Effector memory CD4-positive, alpha-beta T cell (primary cell): ENCODE measurements around the gene FIZ1.

Source experiments
- DNase-seq, 3 donors: peaks; one replicate each; pipeline ENCODE4 v3.0.0-alpha.2; 2020
- H3K27ac ChIP-seq: 2 replicates; pipeline ENCODE4 v1.7.0; 2013; ENCODE audit warnings: mild to moderate bottlenecking, low read length, moderate library complexity; ENCODE audit not compliant: insufficient read depth, poor library complexity, severe bottlenecking
- H3K27me3 ChIP-seq: replicated peaks from 2 replicates; pipeline ENCODE4 v1.7.0; 2013; ENCODE audit warnings: mild to moderate bottlenecking, low read length; ENCODE audit not compliant: insufficient read depth, control insufficient read depth, poor library complexity, severe bottlenecking
- H3K36me3 ChIP-seq: 2 replicates; pipeline ENCODE4 v1.7.0; 2013; ENCODE audit warnings: mild to moderate bottlenecking, low read length, moderate library complexity; ENCODE audit not compliant: control insufficient read depth, insufficient read depth
- H3K4me1 ChIP-seq: 2 replicates; pipeline ENCODE4 v1.7.0; 2013; ENCODE audit warnings: low read length, mild to moderate bottlenecking; ENCODE audit not compliant: control insufficient read depth, insufficient read depth, poor library complexity, severe bottlenecking
- H3K4me3 ChIP-seq: 2 replicates; pipeline ENCODE4 v1.7.0; 2013; ENCODE audit warnings: low read length, low read depth, mild to moderate bottlenecking; ENCODE audit not compliant: insufficient read depth, poor library complexity, severe bottlenecking
- H3K9me3 ChIP-seq: 2 replicates; pipeline ENCODE4 v1.7.0; 2013; ENCODE audit warnings: mild to moderate bottlenecking, low read length, moderate library complexity; ENCODE audit not compliant: control insufficient read depth

FIZ1 gene

GRCh38 chr19:55643003-55643886 is 43.9 kb upstream of the FIZ1 start, which contains the start of gene ZNF581:
Gene ZNF581 (plus strand): TSS chr19:55643649. CDS start chr19:55644572, 923 bp downstream.
- Histone ChIP-seq H3K36me3 (peaks cover 9% of the 10 kb centered on the region), H3K4me3 (peak within 1 kb of the TSS; percentile 76), H3K27me3 (no peaks in the 10 kb centered on the region), H3K27ac (peak within 1 kb of the TSS; percentile 84), H3K4me1 (peaks cover 41% of the 10 kb centered on the region), H3K9me3 (no peaks in the 10 kb centered on the region)
- peak; percentile 54 to 66 (median 64) for DNase-seq

GRCh38 chr19:55642153-55643002 is 43.1 kb upstream of the FIZ1 start:
- Histone ChIP-seq H3K27me3 (no peaks in the 10 kb centered on the region), H3K4me1 (peaks cover 39% of the 10 kb centered on the region), H3K4me3 (peak overlapping the region; percentile 76), H3K36me3 (peaks cover 9% of the 10 kb centered on the region), H3K9me3 (no peaks in the 10 kb centered on the region), H3K27ac (peak overlapping the region; percentile 84)
- no peak for DNase-seq

GRCh38 chr19:55641426-55642152 is 42.3 kb upstream of the FIZ1 start:
- Histone ChIP-seq H3K4me1 (peaks cover 45% of the 10 kb centered on the region), H3K27ac (peak overlapping the region; percentile 84), H3K9me3 (no peaks in the 10 kb centered on the region), H3K4me3 (peak overlapping the region; percentile 76), H3K27me3 (no peaks in the 10 kb centered on the region), H3K36me3 (peaks cover 9% of the 10 kb centered on the region)
- no peak for DNase-seq

- H3K27ac ChIP-seq: peak within 1 kb of the TSS; percentile 84
- peak within 1 kb of the TSS; percentile 76 for H3K4me3 ChIP-seq
- H3K9me3 ChIP-seq: no peaks in the 10 kb centered on the region
- peaks cover 9% of the 10 kb centered on the region for H3K36me3 ChIP-seq
- no peaks in the 10 kb centered on the region for H3K27me3 ChIP-seq
- peaks cover 52% of the 10 kb centered on the region for H3K4me1 ChIP-seq
- no peak for DNase-seq
Measured at GRCh38 chr19:55640577-55641425, 41.5 kb upstream of the FIZ1 start, which contains the start of gene ZNF580. Gene ZNF580 (plus strand): TSS chr19:55641002. CDS start chr19:55642509, 1,507 bp downstream.

- Histone ChIP-seq H3K27me3 (no peaks in the 10 kb centered on the region), H3K27ac (peak overlapping the region; percentile 84), H3K4me3 (peak overlapping the region; percentile 76), H3K9me3 (no peaks in the 10 kb centered on the region), H3K4me1 (peaks cover 55% of the 10 kb centered on the region), H3K36me3 (peaks cover 5% of the 10 kb centered on the region)
- peak; percentile 55 to 61 (median 61) for DNase-seq
Measured at GRCh38 chr19:55640043-55640576, 40.8 kb upstream of the FIZ1 start.

GRCh38 chr19:55638864-55639359 is 39.6 kb upstream of the FIZ1 start:
- DNase-seq: no peak
- Histone ChIP-seq H3K27me3 (no peaks in the 10 kb centered on the region), H3K36me3 (no peaks in the 10 kb centered on the region), H3K4me1 (peaks cover 45% of the 10 kb centered on the region), H3K4me3 (no peak overlapping the region), H3K27ac (no peak overlapping the region), H3K9me3 (no peaks in the 10 kb centered on the region)

- Histone ChIP-seq H3K4me1 (peaks cover 36% of the 10 kb centered on the region), H3K4me3 (no peak overlapping the region), H3K27ac (peak overlapping the region; percentile 21), H3K27me3 (no peaks in the 10 kb centered on the region), H3K36me3 (no peaks in the 10 kb centered on the region), H3K9me3 (no peaks in the 10 kb centered on the region)
- no peak for DNase-seq
Measured at GRCh38 chr19:55637534-55637933, 38.2 kb upstream of the FIZ1 start.

GRCh38 chr19:55636723-55637122 is 37.4 kb upstream of the FIZ1 start:
- Histone ChIP-seq H3K9me3 (no peaks in the 10 kb centered on the region), H3K27ac (peak overlapping the region; percentile 19), H3K4me1 (peaks cover 36% of the 10 kb centered on the region), H3K4me3 (no peak overlapping the region), H3K27me3 (no peaks in the 10 kb centered on the region), H3K36me3 (no peaks in the 10 kb centered on the region)
- DNase-seq: no peak
